Spleen (tissue), 13 donors: ENCODE measurements around the gene ROR1. TPM values are rescaled to one million over a fixed set of nuclear protein-coding genes. Genes with fewer than 3 reads are reported as not detected.

Experiments
- DNase-seq: peaks from one replicate; pipeline ENCODE4 v3.0.0-alpha.2; 2020
- H3K27ac ChIP-seq, 8 donors: fragments of 200-600 bp; sonication (generic) in 7 of 8; 1 replicate in 4 of 8; 2 replicates in 4 of 8; pipeline versions ENCODE4 v1.5.0 to v1.8.0; 2016 to 2021; ENCODE audit warnings: inconsistent platforms in 4 of 8, mild to moderate bottlenecking in 4 of 8, moderate library complexity in 1 of 8
- H3K27me3 ChIP-seq, 7 donors: fragments of 200-600 bp; sonication (generic) in 6 of 7; replicated peaks in 1 of 7; 1 replicate in 4 of 7; 2 replicates in 3 of 7; pipeline versions ENCODE4 v1.5.0 to v1.8.0; 2016 to 2021; ENCODE audit warnings: inconsistent platforms in 3 of 7, mild to moderate bottlenecking in 1 of 7
- H3K36me3 ChIP-seq, 6 donors: fragments of 200-600 bp; sonication (generic) in 5 of 6; 1 replicate in 4 of 6; 2 replicates in 2 of 6; pipeline versions ENCODE4 v1.5.0 to v1.8.0; 2016 to 2021; ENCODE audit warnings: inconsistent platforms in 2 of 6
- H3K4me1 ChIP-seq, 6 donors: fragments of 200-600 bp; sonication (generic) in 5 of 6; 1 replicate in 3 of 6; 2 replicates in 3 of 6; pipeline versions ENCODE4 v1.5.0 to v1.8.0; 2016 to 2021; ENCODE audit warnings: inconsistent platforms in 3 of 6
- H3K4me3 ChIP-seq, 8 donors: fragments of 200-600 bp; sonication (generic) in 7 of 8; 1 replicate in 4 of 8; 2 replicates in 4 of 8; pipeline versions ENCODE4 v1.5.0 to v1.8.0; 2016 to 2021; ENCODE audit warnings: inconsistent platforms in 4 of 8, mild to moderate bottlenecking in 4 of 8, moderate library complexity in 2 of 8
- H3K9me3 ChIP-seq, 8 donors: fragments of 200-600 bp; sonication (generic) in 7 of 8; 1 replicate in 4 of 8; 2 replicates in 4 of 8; pipeline versions ENCODE4 v1.5.0 to v1.8.0; 2016 to 2021; ENCODE audit warnings: inconsistent platforms in 4 of 8
- POLR2A ChIP-seq, 3 donors: fragments of 450-650 bp; IDR thresholded peaks; one replicate each; pipeline ENCODE4 v1.5.1; 2017; ENCODE audit warnings: antibody characterized with exemption in 3 of 3, mild to moderate bottlenecking in 1 of 3
- POLR2AphosphoS5 ChIP-seq, 3 donors: sonication (generic); formaldehyde crosslinking; IDR thresholded peaks; one replicate each; pipeline ENCODE4 v1.5.1; 2017; ENCODE audit warnings: antibody characterized with exemption in 3 of 3
- WGBS, 5 donors: extraction: QIAGEN DNeasy Blood & Tissue Kit in 3 of 5; methylation state at CpG; one replicate each; pipeline versions ENCODE4 v1.1.5 to v1.1.7; 2013 to 2018; 5-methylcytosine and 5-hydroxymethylcytosine counted together
- intact Hi-C: fragments of 100-400 bp; cut with DNase I; formaldehyde crosslinking; loops from one replicate; pipeline ENCODE4 v1.15.0; 2023; ENCODE audit warnings: low total_unique reads
- long read RNA-seq, 2 donors: transcript quantifications; one replicate each; lab custom pipeline, GENCODE V29; 2026
- polyA plus RNA-seq, 3 donors: library from polyadenylated mRNA; stranded (reverse); fragments of 200-250 nt; gene quantifications; one replicate each; pipeline ENCODE4 v1.2.1, GENCODE V29; 2013
- total RNA-seq, 7 donors: library from RNA; depleted of rRNA in 3 of 7; stranded (reverse); fragments of >200 nt in 3 of 7; fragmentation: NEBNext Ultra II Directional in 4 of 7; extraction: Animal tissue kit (Norgen Biotek cat#: 25700) in 4 of 7; gene quantifications; one replicate each; pipeline versions ENCODE4 v1.1.0 to v1.2.1, GENCODE V29; 2016 to 2021
- TF ChIP-seq, protein P1 (sequence below), 11 experiments: fragments of 200-600 bp in 7 of 11; fragments of 450-650 bp in 4 of 11; sonication (generic) in 4 of 11; IDR thresholded peaks in 8 of 11; conservative IDR thresholded peaks in 3 of 11; 1 replicate in 7 of 11; 2 replicates in 4 of 11; pipeline versions ENCODE4 v1.4.0 to v1.8.0; 2016 to 2021; ENCODE audit warnings: antibody characterized with exemption in 11 of 11, inconsistent platforms in 4 of 11, mild to moderate bottlenecking in 1 of 11
- donor health status: healthy with polysubstance abuse.
- donor health status: DM: no; HTN: no; CAD: no; lungs with moderate emphysema.
- donor health status: DM: no; HTN: no; CAD: no.
- donor health status: Bipolar disorder and iron deficiency.
- donor health status: healthy.
- donor health status: DM: no; HTN: no; CAD: no.
- donor health status: DM: yes; HTN: yes; CAD: no.

Gene ROR1
- total RNA-seq, result 10 to 100 TPM in 2 of 7 donors, 1 to 10 TPM in 5; 4.6 to 12.3 (median 8.2) TPM
- under 1 TPM; 0.43 to 0.61 (median 0.47) TPM for polyA plus RNA-seq
- long read RNA-seq, donor 1, full-length matches to known transcripts, result 1 of 1 reads
- long read RNA-seq, donor 1, partial matches to known transcripts, result 0 of 1 reads
- long read RNA-seq, donor 1, other reads (novel, unspliced or antisense), result 0 of 1 reads
- long read RNA-seq, donor 2, full-length matches to known transcripts, result 3 of 3 reads
- long read RNA-seq, donor 2, partial matches to known transcripts, result 0 of 3 reads
- long read RNA-seq, donor 2, other reads (novel, unspliced or antisense), result 0 of 3 reads

DNA sequence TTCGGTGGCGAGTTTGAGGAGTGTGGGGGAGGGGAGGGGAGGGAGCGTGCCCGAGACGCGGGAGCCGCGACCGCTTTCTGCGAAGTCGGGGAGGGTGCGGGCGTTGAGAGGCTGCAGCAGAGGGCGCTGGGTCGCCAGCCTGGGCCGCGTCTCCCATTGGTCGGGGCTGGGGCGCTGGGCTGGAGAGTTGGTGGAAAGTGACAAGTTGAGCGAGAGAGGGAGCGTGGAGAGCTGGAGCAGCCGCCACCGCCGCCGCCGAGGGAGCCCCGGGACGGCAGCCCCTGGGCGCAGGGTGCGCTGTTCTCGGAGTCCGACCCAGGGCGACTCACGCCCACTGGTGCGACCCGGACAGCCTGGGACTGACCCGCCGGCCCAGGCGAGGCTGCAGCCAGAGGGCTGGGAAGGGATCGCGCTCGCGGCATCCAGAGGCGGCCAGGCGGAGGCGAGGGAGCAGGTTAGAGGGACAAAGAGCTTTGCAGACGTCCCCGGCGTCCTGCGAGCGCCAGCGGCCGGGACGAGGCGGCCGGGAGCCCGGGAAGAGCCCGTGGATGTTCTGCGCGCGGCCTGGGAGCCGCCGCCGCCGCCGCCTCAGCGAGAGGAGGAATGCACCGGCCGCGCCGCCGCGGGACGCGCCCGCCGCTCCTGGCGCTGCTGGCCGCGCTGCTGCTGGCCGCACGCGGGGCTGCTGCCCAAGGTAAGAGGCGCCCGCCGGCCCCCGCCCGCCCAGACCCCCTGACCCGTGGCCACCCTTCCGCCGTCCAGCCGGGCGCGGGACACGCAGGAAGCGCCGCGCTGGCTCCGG is at the start of gene ROR1:
ROR1 (plus strand) TSS at position 203 of the 802 bp plus-strand sequence.
- H3K36me3 ChIP-seq, result no peaks in the 10 kb centered on the region
- WGBS, 5 donors, result 0 to 6% (median 1%) methylated on average over 16 to 99 of the region's 99 CpGs
- H3K4me3 ChIP-seq, result peak within 1 kb of the TSS; percentile 58 to 84 (median 64)
- TF ChIP-seq POLR2A (IDR thresholded peaks at IDR 0.05), result no peak
- TF ChIP-seq, protein P1, sequence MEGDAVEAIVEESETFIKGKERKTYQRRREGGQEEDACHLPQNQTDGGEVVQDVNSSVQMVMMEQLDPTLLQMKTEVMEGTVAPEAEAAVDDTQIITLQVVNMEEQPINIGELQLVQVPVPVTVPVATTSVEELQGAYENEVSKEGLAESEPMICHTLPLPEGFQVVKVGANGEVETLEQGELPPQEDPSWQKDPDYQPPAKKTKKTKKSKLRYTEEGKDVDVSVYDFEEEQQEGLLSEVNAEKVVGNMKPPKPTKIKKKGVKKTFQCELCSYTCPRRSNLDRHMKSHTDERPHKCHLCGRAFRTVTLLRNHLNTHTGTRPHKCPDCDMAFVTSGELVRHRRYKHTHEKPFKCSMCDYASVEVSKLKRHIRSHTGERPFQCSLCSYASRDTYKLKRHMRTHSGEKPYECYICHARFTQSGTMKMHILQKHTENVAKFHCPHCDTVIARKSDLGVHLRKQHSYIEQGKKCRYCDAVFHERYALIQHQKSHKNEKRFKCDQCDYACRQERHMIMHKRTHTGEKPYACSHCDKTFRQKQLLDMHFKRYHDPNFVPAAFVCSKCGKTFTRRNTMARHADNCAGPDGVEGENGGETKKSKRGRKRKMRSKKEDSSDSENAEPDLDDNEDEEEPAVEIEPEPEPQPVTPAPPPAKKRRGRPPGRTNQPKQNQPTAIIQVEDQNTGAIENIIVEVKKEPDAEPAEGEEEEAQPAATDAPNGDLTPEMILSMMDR (IDR thresholded peaks at IDR 0.05 in 8 of 11, conservative IDR thresholded peaks at IDR 0.05 in 3 of 11), result peak in 10 of 11 experiments; percentile 31 to 81 (median 70)
- peak; percentile 25 to 75 (median 73) for TF ChIP-seq POLR2AphosphoS5 (IDR thresholded peaks at IDR 0.05)
- H3K27ac ChIP-seq, result peak within 1 kb of the TSS; percentile 53 to 86 (median 82)
- intact Hi-C loops, result loop anchor here (5.0 to 10.0 kb wide), 2 partner anchors 141 to 363 kb away; no protein-coding TSS in a partner anchor
- peak; percentile 92 for DNase-seq
- peaks cover 0 to 37% (median 27%) of the 10 kb centered on the region in 6 donors for H3K4me1 ChIP-seq
- H3K9me3 ChIP-seq, result no peaks in the 10 kb centered on the region
- H3K27me3 ChIP-seq, result peaks cover 0 to 62% (median 26%) of the 10 kb centered on the region in 7 donors

DNA sequence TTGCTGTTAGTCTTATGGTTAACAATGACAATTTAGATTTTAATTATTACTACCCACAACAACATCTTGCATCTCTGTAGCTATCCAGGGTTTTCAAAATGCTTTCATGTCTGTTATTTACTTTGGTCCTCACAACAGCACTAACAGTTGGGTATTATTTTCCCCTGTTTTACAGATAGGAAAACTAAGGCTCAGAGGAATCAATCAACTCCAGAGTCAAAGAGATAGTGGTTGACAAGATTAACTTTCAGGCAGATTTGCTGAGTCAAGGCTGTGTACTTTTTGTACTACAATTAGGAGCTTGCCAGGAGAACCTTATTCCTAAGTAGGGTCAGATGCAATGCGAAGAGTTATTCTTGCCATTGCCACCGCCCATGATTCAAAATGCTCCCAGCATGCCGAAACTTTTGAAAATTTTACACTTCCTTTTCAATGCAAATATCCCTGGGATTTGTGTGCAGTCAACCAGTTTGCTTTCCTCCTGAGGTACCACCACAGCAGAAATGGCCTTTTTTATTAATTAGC is 49.4 kb upstream of the ROR1 start:
- intact Hi-C loops, result no loop called here
- no peaks in the 10 kb centered on the region for H3K4me1 ChIP-seq
- WGBS, 5 donors, result 88 to 99% (median 95%) methylated on average over 3 of the region's 3 CpGs

DNA sequence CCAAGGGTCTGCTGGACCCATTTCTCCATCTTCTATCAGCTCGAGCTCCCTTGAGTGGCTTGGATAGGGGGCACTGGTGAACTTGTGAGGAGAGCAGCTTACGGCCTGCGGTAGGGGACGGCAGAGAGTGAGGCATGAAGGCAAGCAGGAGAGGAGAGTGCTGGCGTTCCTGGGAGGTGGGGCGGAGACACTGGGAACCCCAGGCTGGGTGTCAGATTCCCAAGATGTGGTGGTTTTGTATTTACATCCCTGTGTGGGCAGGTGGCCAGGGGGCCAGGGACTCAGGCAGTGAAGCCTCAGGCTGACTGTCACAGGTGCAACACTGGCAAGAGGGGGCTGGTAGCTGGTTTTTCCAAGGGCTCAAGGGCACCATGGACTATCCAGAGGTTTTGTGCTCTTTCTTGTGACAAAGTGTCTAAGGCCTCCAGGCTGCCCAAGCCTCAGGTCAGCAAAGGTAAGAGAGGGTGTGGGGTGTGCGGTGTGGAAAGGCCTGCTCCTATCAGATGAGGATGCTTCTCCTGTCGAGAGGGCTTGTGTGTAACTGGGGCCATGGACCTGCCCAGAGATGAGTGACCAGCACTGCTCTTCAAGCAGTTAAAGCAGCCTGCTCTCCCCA is 45.1 kb upstream of the ROR1 start:
- 88 to 92% (median 91%) methylated on average over 8 of the region's 8 CpGs for whole genome bisulfite sequencing, 5 donors
- no peaks in the 10 kb centered on the region for H3K9me3 ChIP-seq
- DNase-seq, result no peak
- no peaks in the 10 kb centered on the region for H3K27me3 ChIP-seq
- intact Hi-C loops, result no loop called here
- TF ChIP-seq, protein P1 (IDR thresholded peaks at IDR 0.05 in 8 of 11, conservative IDR thresholded peaks at IDR 0.05 in 3 of 11), result no peak
- no peaks in the 10 kb centered on the region for H3K36me3 ChIP-seq
- no peak overlapping the region for H3K27ac ChIP-seq
- peaks cover 0 to 7% (median 0%) of the 10 kb centered on the region in 6 donors for H3K4me1 ChIP-seq
- no peak overlapping the region for H3K4me3 ChIP-seq

More for the DNA sequence above, 49.4 kb upstream of the ROR1 start:
- no peak overlapping the region for H3K4me3 ChIP-seq
- H3K27me3 ChIP-seq, result no peaks in the 10 kb centered on the region
- no peak overlapping the region for H3K27ac ChIP-seq
- H3K9me3 ChIP-seq, result no peaks in the 10 kb centered on the region
- no peaks in the 10 kb centered on the region for H3K36me3 ChIP-seq
- TF ChIP-seq POLR2AphosphoS5 (IDR thresholded peaks at IDR 0.05) (no peak), POLR2A (IDR thresholded peaks at IDR 0.05) (no peak)
- TF ChIP-seq, protein P1 (IDR thresholded peaks at IDR 0.05 in 8 of 11, conservative IDR thresholded peaks at IDR 0.05 in 3 of 11), result no peak
- no peak for DNase-seq
